HG03558 (cell line): ENCODE measurements around the gene DIRAS1.

Source experiments
- ATAC-seq: cut with Tn5 transposase; IDR thresholded peaks from one replicate; pipeline ENCODE4 v1.9.1; 2021; ENCODE audit warnings: moderate number of reproducible peaks; ENCODE audit not compliant: unreplicated experiment; ENCODE audit errors: extremely low read depth

The DIRAS1 gene

DNA sequence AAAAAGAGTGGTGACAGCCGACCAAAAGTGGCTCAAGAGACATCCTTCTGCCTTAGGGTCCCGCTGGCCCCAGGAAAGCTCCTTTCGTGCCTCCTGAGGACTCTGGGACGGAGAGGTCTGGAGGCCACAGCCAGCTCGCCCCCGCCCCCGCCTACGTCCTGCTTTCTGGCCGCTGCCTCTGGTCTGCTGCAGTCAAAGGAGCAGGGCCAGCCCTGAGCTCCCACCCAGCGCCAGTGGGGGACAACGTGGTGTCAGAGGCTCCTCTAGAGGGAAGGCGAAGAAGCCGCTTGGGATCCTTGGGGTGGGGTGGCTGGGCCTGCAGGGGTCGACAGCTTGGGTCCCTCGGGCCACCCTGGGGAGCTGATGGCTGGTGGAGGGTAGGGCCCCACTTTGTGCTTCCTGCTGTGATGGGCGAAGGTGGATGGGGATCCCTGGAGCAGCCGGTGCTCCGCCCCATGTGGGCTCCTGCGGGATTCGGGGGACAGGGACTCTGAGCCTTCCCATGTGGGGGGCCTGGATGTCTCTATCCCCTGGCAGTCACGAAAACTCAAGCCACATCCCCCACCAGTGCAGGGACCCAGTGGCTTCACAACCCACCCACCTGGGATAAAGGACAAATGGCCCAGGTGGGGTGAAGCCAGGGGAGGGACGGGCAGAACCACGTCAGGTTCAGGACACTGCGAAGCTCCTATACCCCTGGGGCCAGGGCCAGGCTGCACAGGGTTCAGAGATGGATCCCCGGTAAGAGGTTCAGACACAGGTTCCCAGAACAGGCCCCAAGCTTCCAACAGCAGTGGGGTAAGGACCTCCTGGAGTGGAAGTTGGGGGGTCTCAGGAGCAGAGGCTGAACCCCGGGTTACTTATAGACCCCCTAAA is 9.0 kb upstream of the DIRAS1 start:
- no peak for ATAC-seq

DNA sequence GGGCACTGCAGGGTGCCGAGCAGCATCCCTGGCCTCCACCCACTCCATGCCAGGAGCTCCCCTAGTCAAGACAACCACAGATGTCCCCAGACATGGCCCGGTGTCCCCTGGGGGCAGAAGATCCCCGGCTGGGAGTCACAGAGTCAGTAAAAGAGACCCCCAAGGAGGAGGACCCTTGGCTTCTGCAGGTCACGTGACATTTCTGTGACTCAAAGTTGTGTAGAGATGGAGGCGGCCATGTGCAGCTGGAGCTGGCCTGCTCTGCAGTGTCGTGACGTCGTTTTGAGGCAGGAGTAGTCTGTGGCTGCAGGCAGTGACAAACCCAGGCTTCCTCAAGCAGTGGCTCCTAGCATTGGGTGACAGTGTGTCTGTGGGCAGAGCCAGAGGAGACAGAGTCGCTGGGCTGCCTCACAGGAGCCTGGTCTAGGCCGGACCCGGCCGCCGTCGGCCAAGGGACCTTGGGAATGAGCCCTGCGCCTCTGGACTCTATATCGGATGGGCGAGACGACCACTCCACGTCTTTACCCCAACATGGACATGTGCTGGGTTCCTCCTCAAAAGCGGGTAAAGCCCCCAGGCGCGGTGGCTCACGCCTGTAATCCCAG is 7.7 kb upstream of the DIRAS1 start:
- ATAC-seq, result no peak

- no peak for ATAC-seq
These were observed 6.4 kb upstream of the DIRAS1 start for GRCh38 chr19:2727640-2727944.

- no peak for ATAC-seq
These were observed 5.9 kb upstream of the DIRAS1 start for GRCh38 chr19:2726904-2727639.

DNA sequence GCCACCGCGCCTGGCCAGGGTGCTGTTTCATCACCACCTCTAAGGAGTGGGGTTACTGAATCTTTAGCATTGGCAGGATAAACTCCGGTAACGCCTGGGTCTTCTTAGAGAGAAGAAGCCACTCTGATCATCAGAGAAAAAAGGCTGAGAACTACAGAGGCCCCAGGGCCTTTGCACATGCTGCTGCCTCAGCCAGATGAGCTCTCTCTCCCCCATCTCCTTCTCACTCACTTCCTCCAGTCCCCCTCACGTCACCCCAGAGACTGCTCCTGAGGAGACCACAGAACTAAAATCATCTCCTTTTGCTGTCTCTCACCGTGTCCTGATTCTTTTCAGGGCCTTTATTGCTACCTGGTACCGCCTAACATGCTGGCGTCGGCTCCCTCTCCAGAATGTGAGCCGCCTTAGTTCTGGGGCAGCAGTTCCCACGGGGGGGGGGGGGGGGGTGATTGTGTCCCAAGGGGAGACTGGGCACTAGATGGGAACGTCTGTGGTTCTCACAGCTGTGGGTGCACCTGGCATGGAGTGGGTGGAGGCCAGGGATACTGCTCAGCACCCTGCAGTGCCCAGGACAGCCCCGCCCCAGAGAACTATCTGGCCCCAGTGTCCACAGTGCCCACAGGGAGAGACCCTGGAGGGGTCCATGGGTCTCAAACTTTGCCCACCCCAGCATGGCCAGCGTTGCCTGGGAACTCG is 5.1 kb upstream of the DIRAS1 start:
- ATAC-seq, result no peak

- ATAC-seq, result no peak
These were observed 3.0 kb upstream of the DIRAS1 start for GRCh38 chr19:2724148-2724557.

- no peak for ATAC-seq
These were observed 2.6 kb upstream of the DIRAS1 start for GRCh38 chr19:2723747-2724146.

- no peak for ATAC-seq
These were observed 2.2 kb upstream of the DIRAS1 start for GRCh38 chr19:2723345-2723715.

DNA sequence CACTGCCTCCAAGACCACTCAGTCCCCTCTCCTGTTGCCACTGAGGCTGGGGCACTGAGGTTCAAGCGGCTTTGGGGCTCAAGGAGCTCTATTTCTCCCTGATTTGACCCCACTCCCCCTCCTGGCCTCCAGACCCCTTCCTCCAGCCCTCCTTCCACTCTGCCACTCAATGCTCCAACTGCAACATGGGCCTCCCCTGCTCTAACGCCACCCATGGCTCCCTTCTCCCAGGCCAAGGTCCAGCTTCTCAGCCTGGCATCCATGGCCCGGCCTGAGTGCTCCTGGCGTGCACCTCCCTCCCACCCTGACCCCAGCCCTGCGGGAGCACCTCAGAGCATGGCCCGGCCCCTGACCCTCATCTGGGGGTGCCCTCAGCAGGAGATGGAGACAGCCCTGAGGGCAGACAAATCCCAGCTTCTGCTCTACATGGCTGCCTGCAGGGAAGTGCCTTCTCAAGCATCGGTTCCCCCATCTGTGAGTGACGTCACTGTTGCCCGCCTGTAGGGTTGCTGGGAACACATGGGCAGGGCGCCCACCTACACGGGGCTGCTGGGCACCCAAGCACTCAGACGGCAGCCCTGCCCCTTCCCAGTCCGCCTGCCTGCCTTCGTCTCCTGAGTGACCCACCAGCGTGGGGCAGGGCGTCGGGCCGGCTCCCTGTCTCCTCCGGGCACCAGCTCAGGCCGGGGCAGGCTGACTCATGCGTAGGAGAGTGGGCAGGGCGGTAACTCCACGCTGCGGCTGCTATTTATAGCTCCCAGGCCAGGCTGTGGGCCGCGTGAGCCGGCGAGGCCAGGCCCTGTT is 1.6 kb upstream of the DIRAS1 start:
- ATAC-seq, result no peak

GRCh38 chr19:2721570-2722540 is 683 bp upstream of the DIRAS1 start:
- ATAC-seq, result no peak

- ATAC-seq, result no peak
These were observed 1.0 kb downstream of the DIRAS1 start for GRCh38 chr19:2719920-2720776.

DNA sequence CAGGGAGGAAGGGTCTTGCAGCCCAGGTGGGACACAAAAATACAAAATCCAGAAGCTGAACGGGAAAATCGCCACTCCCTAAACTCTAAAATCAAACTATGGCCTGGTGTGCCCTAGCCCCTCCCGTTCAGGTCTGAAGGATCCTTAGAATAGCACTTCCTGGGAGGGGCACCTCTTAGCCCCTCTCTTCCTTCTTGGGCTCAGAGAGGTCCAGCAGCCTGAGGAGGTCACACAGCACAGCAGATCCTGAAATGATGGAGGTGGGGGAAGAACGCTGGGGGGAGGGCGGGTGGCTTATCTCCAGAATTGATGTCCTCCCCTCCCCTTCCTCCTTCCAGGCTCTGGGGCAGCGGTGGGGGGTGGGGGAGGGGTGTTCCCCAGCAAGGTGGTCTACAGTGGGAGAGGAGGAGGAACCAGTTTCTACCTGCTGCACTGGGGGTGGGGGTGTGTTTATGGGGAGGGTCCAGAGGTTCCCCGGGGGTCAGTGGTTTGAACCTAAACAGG is 1.9 kb downstream of the DIRAS1 start:
- no peak for ATAC-seq

- ATAC-seq, result no peak
These were observed 3.3 kb downstream of the DIRAS1 start for GRCh38 chr19:2717638-2718541.

- ATAC-seq, result no peak
These were observed 4.2 kb downstream of the DIRAS1 start for GRCh38 chr19:2716722-2717637.

- no peak for ATAC-seq
These were observed 4.9 kb downstream of the DIRAS1 start for GRCh38 chr19:2716275-2716650.
